GM19372 (cell line): ENCODE data around the gene SGMS1.
"Not testable (repeated sequence)": the region's sequence is repeated elsewhere in the genome, so short reads cannot be mapped to it uniquely, and the experiment has no call there.

Experiments
- ATAC-seq: cut with Tn5 transposase; IDR thresholded peaks from one replicate; pipeline ENCODE4 v1.9.1; 2021; ENCODE audit warnings: mild to moderate bottlenecking, low read depth, moderate library complexity; ENCODE audit not compliant: unreplicated experiment

Gene SGMS1

DNA sequence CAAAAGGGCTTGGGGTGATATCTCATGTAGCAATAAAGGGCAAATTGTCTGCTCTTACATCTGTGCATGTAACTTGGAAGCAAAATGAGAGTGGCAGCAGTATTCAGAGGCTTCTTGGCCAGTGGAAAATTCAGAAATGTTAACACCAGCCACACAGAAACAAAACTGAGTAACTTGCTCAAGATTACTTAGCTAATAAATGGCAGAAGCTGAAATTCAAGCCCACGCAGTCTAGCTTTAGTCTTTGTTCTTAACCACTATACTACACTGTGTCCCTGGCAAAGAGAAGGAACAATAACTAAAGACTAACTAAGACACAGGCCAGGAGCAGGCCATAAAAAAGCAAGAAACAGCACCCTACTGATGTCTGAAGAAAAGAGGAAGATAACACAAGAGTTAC, 186.5 kb downstream of the SGMS1 start:
- peak; percentile 63 for ATAC-seq

DNA sequence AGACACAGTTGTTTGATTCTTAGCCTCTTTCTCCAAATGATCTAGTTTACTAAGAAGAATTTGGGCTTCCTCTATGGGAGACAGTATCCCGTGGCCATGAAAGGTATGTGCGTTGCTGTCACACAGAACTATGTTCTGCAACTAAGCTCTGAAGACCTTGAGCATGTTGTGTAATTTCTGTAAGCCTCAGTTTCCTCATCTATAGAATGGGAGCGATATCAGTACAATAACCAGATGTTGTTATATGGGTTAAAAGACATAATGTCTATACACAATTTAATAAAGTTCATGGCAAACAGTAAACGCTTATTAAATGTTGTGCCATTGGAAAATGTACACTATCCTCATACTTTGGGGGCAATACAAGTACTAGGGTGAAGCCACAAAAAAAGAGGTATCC, 187.0 kb downstream of the SGMS1 start:
- ATAC-seq = no peak

DNA sequence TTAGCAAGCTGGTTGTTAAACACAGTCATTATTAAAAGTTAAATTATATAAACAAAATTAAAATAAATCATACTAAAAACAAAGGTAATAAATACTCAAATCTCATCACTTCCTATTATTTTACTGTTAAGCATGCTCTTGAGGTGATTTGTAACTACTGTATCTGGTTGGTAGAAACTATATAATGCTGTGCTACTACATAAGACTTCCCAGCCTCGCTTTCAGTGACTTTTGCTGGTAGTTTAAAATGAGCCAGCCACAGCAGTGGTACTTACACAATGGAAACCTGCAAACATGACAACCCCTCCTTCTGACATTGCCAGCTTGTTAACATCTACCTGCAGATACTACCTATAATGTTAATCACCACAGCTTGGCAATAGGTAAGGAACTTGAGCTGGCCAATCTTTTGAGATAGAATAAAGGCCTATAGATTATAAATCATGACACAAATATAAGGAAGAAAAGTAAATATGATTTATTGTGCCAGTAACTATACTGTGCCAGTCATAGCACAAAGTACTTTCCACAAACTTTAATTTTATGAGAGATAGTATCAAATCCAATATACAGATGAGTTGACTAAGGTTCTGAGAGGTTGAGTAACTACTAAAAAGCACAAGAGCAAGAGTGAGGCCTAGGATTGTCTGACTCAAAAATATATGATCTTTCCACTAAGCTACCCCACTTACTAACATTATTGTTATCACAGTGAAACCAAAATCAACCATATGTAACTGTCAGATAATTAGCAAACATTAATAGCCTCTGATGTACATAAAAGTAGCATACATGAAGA, 191.3 kb downstream of the SGMS1 start:
- ATAC-seq = peak; percentile 34

DNA sequence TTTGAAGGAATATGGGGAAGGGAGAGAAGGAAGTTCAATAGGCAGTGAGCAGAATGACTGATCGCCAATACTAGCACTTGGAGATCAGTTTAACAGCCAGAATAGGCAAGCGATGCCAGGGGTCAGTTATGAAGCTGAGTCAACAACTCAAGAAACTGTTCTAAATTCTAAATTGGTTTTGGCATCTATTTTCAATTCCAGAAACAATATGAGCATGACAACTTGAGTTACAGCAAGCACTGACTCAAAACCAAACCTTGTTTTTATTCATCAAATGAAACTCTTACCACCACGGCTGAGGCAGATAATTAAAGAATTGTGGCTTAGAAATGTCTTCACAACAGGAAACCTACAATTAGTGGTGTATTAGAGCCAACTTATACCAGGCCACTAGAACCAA, 192.0 kb downstream of the SGMS1 start:
- ATAC-seq = peak; percentile 79

DNA sequence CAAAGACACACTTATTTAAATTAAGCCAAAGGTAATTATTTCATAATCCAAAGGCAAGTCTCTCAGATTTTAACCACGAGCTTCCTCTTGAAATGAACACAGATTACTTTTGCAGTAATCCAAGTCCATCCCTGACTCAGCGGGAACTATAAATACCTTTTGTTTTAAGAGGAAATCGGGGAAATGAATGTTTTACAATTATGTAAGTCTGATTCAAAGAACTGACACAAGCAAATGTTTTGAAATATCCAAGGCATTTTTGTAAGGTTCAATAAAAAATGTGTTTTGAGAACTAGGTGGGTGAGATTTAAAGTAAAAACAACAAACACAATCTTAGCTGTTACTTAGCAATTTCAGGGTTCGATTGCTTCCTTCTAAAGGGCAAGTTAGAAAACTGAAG, 192.6 kb downstream of the SGMS1 start:
- no peak for ATAC-seq

DNA sequence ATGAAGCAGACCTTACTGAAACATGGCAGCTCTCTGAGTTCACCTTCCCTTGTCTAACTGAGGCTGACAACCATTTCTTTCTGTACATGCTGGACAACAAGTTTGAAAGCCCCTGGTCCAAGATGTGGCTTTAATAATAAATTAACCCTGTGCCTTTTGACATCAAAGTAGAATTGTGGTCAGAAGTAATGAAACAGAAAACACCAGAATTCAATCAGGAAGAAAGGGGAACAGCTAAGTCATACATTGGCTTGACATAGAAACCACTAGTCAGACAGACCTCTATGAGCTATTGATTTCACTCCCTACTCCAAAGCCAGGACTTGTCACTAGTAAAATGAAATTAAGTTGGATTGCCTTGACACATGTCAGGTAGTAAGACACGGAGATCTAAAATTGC, 197.3 kb downstream of the SGMS1 start:
- ATAC-seq = peak; percentile 84

DNA sequence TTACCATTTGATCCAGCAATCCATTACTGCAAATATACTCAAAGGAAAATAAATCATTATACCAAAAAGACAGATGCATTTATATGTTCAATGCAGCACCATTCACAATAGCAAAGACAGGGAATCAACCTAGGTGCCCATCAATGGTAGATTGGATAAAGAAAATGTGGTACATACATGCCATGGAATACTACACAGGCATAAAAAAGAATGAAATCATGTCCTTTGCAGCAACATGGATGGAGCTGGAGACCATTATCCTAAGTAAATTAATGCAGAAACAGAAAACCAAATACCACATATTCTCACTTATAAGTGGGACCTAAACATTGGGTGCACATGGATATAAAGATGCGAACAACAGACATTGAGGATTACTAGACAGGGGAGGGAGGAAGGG, 198.5 kb downstream of the SGMS1 start:
- ATAC-seq = not testable (repeated sequence)

DNA sequence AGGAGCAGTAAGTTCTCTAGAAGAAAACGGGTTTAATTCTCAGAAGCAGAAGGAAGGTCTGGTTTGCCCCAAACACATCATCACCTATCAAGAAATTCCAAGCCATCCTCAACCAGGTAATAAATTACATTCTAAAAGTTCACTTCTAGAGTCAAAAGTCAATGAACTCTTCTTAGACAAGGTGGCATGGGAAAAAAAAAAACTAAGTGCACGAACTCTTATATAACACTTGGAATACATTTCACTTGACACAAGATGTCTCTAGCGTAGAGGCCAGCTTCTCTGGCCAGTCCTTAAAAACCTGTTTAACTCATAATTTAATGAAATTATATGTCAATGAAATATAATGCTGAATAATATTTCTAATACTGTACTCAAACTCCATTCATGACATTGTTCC, 200.3 kb downstream of the SGMS1 start:
- no peak for ATAC-seq

DNA sequence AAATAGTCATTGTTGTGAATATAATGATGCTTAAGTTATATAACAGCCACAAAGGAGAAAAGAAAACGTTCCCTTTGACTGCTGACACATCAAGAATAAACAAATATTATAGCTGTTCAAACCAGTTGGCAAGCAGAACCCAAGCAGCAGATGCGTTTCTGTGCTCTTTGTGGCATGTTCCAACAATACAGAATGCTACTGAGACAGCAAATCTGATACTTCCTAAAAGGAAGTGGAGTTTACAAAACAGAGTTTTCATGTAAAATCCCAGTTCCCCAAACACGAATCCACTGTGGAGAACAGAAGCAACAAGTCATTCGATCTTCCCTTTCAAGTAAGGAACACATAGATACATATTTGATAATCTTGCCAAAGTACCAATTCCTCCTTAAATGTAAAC, 201.5 kb downstream of the SGMS1 start:
- no peak for ATAC-seq

DNA sequence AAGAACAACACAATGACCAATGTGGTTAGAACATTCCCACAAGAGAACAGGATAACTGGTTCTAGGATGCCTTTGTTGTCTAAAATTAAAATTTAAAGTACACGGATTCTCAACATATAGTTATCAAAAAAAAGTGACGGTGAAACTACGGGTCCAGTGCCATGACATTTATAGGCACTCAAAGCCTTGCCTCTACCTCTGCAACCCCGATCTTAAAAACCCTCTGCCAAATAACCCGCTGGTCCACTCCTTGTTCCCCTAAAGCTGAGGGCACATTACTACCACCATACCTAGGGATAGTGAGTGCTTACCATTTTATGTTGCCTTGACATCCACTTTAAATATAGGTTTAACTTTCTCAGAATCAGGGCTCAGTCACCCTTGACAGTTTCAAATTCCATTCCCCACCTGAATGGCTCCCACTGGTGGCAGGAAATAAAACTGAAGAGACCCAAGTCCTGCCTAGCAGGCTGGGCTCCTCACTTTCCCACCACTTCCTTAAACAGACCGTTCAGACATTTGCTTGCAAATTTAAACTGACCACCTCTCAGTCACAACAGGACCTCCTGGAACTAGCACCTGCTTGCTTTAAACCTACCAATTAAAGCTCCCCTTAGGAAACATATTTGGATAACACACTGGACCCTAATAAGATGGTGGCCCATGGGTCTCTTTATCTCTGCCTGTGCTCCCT, 202.6 kb downstream of the SGMS1 start:
- ATAC-seq = peak; percentile 36

DNA sequence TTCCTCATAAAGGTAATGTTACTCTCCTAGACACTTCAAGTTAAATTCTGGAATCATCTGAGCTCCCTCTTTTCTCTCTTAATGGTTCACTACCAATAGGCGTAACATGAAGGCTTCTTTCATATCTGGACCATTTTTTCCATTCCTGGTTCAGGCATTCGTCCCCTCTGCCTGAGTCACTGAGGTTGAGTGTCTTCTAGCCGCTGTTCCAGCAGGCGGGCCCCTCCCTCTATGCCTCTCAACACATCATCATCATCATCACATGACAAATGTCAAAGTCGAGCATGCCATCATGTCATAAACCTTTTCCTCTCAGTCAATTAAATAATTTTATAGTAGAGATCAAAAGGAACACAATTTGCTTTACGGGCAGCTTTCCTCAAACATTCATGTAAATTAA, 203.6 kb downstream of the SGMS1 start:
- no peak for ATAC-seq

DNA sequence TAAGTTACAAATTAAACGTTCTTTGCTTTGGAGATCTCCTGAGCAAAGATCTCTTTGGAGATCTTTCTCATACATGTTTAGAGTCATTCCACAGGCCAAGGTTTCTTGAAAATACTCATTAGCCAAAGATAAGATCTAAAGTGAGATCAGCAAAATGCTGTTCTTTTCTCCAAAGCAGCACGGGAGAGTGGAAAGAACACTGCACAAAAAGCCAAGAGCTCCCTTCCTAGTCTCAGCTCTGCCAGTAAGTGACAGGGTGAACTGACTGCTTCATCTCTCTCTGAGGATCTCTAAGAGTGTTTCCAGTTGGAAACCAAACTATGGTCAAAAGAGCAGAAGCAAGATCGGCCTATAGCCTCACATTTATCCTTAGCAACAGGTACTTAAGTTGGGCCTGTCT, 204.0 kb downstream of the SGMS1 start:
- ATAC-seq = no peak

DNA sequence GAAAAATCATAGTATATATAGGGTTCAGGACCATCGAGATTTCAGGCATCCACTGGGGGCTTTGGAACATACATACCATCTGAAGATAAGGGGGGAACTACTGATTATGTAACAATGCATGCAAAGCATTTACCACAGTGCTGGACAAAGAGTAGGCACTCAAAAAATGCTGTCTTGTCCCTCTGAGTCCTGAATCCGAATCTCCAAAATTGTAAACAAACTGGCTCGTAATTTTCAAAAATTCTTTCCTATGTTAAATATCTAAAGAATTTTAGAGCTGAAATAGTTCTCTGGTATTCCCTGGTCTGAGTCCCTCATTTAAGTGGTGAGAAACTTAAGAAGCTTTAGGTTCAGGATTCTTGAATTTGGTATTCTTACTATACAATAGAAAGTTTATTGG, 204.7 kb downstream of the SGMS1 start:
- no peak for ATAC-seq

DNA sequence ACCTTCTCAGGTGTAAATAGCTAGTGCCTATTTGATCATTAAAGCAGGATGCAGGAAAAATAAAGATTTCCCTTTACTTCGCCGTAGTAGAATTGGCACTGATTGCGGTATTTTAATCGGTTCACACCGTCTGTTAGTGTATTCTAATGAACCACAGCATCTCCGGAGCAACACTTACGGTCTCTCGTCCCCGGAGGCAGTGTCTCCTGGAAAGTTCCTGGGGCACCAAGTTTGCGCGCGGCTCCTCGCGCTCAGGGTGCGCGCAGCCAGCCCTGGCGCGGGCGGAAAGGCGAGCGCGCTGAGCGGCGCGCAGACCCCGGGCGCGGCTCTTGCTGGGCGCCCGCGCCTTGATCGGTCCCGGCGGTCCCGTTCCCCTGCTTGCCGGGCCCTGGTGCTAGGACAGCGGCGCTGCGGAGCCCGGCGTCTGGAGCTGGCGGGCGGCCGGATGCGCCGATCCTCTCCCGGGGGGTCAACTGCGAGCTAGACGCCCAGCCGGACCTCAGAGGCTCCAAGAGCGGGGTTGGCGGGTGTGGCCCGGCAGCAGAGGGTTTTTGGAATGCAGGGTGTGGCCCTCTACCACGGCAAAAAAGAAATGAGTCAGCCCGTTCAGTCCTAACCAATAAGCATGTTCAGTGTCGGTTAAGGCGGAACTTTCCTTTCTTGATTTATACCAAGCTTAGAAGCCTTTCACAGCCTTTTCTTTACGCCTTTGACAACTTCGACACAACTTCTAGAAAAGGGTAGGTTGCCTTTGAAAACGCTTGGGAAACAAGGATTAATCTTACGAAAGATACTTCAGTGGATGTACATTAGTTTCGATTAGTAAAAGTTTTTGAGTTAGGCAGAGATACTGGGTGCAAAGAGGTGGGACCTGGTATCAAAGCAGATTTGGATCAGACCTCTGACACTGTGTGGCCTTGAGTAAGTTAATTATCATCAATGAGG, 205.6 kb downstream of the SGMS1 start:
- peak; percentile 76 for ATAC-seq

DNA sequence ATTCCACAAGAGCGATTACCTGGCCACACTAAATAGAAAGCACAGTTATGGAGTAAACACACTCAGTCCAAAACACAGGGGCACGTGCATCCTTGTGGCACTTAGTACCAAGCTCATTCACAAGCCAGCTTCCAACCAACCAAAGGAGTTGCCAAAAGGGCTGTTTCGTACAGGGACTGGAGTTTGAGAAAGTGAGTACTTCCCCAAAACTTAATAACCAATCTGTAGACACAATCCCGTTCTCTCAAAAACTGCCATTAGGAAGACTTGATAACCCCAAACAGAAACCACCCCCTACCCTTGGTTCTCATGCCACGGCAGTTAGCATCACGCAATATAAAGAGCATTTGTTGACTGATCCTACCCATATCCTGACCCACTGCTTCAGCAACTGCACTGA, 206.3 kb downstream of the SGMS1 start:
- ATAC-seq = no peak

DNA sequence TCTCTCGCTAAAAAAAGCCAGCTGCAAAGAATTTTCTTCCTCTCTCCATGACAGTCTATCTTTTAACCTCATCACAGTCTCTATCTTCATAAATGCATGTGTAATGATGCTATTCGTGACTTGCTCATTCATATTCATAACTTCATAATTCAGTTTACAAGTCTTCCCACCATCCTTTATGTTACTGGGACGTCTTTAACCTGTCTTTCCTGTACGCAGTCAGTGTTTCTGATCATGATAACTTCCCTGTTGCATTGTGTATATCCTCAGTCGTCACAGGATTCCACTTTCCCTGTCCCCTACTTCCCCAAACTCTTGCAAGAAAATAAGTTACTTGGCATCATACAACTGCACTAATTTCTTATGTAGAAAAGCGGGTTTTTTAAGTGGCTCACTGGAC, 206.9 kb downstream of the SGMS1 start:
- no peak for ATAC-seq

DNA sequence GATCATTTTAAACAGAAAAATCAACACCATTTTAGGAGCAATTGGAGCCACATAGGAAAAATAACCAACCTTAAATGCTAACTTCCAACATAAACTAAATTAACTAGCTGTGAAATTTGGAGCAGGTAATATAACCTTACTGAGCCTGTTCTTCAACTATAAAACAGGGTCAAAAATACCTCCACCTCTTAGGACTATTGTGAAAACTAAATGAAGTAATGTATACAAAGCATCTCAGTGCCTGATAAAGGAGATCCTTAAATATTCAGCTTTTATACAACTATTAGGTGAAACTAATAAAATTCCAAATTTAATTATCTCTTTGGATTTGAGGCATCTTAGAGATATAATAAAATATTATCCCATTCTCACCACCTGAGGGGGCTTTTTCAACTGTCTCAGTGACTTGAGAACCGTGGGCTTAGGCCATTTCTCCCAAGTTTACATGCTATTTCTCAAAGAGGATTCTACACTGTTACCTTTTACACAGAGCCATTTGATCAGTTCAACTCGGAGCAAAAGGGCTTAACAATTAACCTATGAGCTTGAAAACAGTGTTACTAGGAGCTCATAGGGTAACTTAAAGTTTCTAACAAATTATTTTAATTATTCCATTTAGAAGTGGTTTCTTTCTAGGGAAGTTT, 207.5 kb downstream of the SGMS1 start:
- ATAC-seq = no peak

DNA sequence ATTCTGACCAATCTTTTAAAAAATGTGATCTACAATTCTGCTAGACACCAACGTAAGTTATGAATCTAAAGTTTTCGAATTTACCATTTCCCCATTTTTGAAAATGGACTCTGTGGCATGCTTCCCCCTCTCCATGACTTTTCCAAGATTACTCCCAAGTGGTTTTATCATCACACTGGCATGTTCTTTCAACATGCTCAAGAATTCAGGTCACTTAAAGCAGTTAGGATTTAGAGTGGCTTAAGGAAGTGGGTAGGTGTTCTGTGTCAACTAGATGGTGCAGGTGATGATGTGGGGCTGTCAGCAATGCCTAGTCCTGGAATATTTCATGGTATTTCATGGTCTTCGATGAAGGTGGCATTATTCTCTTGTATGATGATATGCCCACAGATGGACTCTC, 208.5 kb downstream of the SGMS1 start:
- ATAC-seq = no peak

DNA sequence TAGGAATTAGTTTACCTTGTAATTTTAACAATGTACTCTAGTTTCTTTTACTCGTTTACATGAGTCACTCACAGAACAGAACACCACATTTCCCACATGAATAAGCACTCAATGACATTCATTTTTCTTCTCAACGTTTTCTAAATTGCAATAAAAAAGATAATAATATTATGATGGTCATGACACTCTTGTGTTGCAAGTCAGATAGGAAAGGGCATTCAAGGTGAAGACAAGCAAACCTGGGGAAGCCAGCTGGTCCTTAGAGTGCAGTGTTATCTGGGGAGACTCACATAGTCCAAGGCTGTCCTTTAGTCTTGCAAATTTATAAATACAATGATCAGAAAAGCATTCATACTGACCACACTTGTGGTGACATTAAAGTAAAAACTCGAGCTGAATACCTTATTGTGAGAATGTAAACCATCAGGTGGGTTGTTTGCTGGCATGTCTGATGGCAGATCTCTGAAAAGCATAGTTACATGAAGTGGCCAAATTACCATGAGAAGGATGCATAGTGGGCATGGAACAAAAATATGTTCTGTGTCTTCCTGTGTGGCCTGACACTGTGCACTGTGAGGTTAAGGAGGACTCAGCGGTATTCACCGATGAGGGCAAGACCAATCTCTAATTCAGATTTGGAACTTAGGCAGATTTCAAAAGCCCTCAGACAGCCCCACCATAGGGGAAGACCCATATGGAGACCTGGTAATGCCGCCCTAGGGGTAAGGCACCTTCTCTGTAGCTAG, 213.5 kb downstream of the SGMS1 start:
- no peak for ATAC-seq
